Left lung (tissue), 10 donors: ENCODE data around the gene ADAMTS15. TPM values are rescaled to one million over a fixed set of nuclear protein-coding genes. Genes with fewer than 3 reads are reported as not detected.
A peak's percentile ranks its signal among the peaks of the same experiment; 100 is the strongest.

Experiments
- ATAC-seq: fragments of 200-7000 bp; cut with Tn5 transposase; one replicate; pipeline ENCODE4 v1.9.1; 2020; ENCODE audit warnings: moderate library complexity
- DNase-seq, 4 donors: peaks; one replicate each; pipeline ENCODE4 v3.0.0-alpha.2; 2013 to 2020
- H3K27ac ChIP-seq, 2 donors: fragments of 200-600 bp; sonication (generic) in 1 of 2; one replicate each; pipeline versions ENCODE4 v1.5.0 to v1.8.0; 2020 to 2021
- H3K27me3 ChIP-seq, 2 donors: fragments of 200-600 bp; sonication (generic) in 1 of 2; one replicate each; pipeline versions ENCODE4 v1.5.0 to v1.8.0; 2020 to 2021
- H3K36me3 ChIP-seq, 2 donors: fragments of 200-600 bp; sonication (generic) in 1 of 2; one replicate each; pipeline versions ENCODE4 v1.5.0 to v1.8.0; 2020 to 2021
- H3K4me1 ChIP-seq, 2 donors: fragments of 200-600 bp; one replicate each; pipeline ENCODE4 v1.8.0; 2021
- H3K4me3 ChIP-seq, 2 donors: fragments of 200-600 bp; sonication (generic) in 1 of 2; one replicate each; pipeline versions ENCODE4 v1.5.0 to v1.8.0; 2020 to 2021; ENCODE audit warnings: mild to moderate bottlenecking in 1 of 2
- H3K9me3 ChIP-seq, 2 donors: fragments of 200-600 bp; sonication (generic) in 1 of 2; one replicate each; pipeline versions ENCODE4 v1.5.0 to v1.8.0; 2020 to 2021
- intact Hi-C, 2 donors: fragments of 100-400 bp; cut with DNase I; formaldehyde crosslinking; loops; one replicate each; pipeline versions ENCODE4 v1.11.2 to v1.14.2; 2022
- polyA plus RNA-seq, 6 donors: library from polyadenylated mRNA; unstranded; fragments of 120-200 nt; gene quantifications; one replicate each; pipeline ENCODE4 v1.2.1, GENCODE V29; 2013; ENCODE audit not compliant: insufficient read length in 6 of 6
- total RNA-seq, 2 donors: library from RNA; stranded (reverse); fragmentation: NEBNext Ultra II Directional; extraction: Animal tissue kit (Norgen Biotek cat#: 25700); gene quantifications; one replicate each; pipeline ENCODE4 v1.2.1, GENCODE V29; 2021
- TF ChIP-seq, protein P1 (sequence below), 2 donors: fragments of 200-600 bp; sonication (generic) in 1 of 2; IDR thresholded peaks; one replicate each; pipeline versions ENCODE4 v1.5.0 to v1.8.0; 2021; ENCODE audit warnings: antibody characterized with exemption in 2 of 2
- donor health status: DM: no; HTN: yes; CAD: no.
- donor health status: DM: no; HTN: no; CAD: no.

ADAMTS15 gene
- total and polyA plus RNA-seq, 8 donors: 11.8 to 49.6 (median 40.0) TPM

DNA sequence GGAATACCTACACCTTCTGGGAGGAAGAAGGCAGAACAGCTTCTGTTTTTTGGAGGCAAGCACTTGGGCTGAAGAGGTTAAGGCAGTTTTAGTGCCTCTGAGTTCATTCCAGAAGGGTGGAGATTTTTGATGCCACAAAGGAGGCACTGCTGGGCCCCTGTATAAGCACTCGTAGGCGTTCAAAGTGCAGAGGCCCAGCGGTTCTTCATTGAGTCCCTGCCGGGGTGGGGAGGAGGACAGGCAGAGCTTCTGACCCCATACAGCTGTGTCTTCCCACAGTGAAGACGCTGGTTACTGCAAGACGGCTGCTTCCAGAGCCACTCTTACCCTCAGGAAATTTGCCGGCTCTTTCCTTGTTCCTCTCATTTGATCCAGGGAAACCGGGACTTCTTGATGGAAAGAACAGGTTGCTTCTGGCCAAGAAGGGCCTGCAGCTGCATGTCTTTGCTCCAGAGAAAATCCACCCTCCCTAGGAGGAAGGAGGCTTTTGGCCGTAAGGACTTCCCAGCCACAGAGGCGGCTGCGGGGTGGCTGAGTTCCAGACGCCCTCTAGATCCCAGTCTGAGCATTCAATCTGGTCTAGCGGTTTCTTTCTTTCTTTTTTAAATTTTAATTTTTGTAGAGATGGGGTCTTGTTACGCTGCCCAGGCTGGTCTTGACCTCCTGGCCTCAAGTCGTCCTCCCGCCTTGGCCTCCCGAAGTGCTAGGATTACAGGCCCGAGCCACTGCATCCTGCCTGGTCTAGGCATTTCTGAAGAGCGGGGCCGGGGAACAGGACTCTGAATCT is 9.4 kb downstream of the ADAMTS15 start:
- H3K27me3 ChIP-seq: no peaks in the 10 kb centered on the region
- H3K4me1 ChIP-seq: peaks cover 0 to 5% of the 10 kb centered on the region in 2 donors
- TF ChIP-seq, protein P1, sequence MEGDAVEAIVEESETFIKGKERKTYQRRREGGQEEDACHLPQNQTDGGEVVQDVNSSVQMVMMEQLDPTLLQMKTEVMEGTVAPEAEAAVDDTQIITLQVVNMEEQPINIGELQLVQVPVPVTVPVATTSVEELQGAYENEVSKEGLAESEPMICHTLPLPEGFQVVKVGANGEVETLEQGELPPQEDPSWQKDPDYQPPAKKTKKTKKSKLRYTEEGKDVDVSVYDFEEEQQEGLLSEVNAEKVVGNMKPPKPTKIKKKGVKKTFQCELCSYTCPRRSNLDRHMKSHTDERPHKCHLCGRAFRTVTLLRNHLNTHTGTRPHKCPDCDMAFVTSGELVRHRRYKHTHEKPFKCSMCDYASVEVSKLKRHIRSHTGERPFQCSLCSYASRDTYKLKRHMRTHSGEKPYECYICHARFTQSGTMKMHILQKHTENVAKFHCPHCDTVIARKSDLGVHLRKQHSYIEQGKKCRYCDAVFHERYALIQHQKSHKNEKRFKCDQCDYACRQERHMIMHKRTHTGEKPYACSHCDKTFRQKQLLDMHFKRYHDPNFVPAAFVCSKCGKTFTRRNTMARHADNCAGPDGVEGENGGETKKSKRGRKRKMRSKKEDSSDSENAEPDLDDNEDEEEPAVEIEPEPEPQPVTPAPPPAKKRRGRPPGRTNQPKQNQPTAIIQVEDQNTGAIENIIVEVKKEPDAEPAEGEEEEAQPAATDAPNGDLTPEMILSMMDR (IDR thresholded peaks at IDR 0.05): no peak
- intact Hi-C loops: loop anchor here in 1 of 2 donors (10.0 kb wide), 1 partner anchor 207 kb away; no protein-coding TSS in a partner anchor
- H3K36me3 ChIP-seq: peaks cover 0 to 6% of the 10 kb centered on the region in 2 donors
- H3K27ac ChIP-seq: no peak overlapping the region
- no peak overlapping the region for H3K4me3 ChIP-seq
- no peaks in the 10 kb centered on the region for H3K9me3 ChIP-seq
- ATAC-seq (peak; percentile 20), DNase-seq (peak in 1 of 4 donors; percentile 56)

DNA sequence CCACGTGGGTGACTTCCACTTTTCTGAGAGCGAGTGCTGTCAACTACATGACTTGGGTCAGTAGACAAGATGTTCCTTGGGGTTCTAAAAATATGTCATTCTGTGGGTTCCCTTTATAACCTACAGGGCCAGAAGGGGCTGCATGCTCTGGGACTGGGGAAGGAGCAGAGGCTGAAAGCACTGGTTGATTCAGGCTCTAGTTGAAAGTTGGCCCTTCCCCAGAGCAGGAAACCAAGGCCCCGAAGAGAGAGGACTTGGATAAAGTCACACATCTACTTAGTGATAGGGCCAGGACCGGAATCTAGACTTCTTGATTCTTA is 9.9 kb downstream of the ADAMTS15 start:
- TF ChIP-seq, protein P1 (IDR thresholded peaks at IDR 0.05): no peak
- no peak overlapping the region for H3K27ac ChIP-seq
- intact Hi-C loops: loop anchor here in 1 of 2 donors (10.0 kb wide), 1 partner anchor 206 kb away; no protein-coding TSS in a partner anchor
- DNase-seq (no peak), ATAC-seq (no peak)
- peaks cover 0 to 5% of the 10 kb centered on the region in 2 donors for H3K4me1 ChIP-seq
- no peaks in the 10 kb centered on the region for H3K9me3 ChIP-seq
- H3K4me3 ChIP-seq: no peak overlapping the region
- H3K27me3 ChIP-seq: no peaks in the 10 kb centered on the region
- H3K36me3 ChIP-seq: peaks cover 0 to 8% of the 10 kb centered on the region in 2 donors

GRCh38 chr11:130459521-130459920 is 11.1 kb downstream of the ADAMTS15 start:
- Histone ChIP-seq H3K9me3 (no peaks in the 10 kb centered on the region), H3K27me3 (no peaks in the 10 kb centered on the region), H3K4me1 (peaks cover 0 to 5% of the 10 kb centered on the region in 2 donors), H3K27ac (no peak overlapping the region), H3K36me3 (peaks cover 0 to 8% of the 10 kb centered on the region in 2 donors), H3K4me3 (no peak overlapping the region)
- TF ChIP-seq, protein P1 (IDR thresholded peaks at IDR 0.05): no peak
- no peak for DNase-seq
- ATAC-seq: no peak
- intact Hi-C loops: loop anchor here in 1 of 2 donors (10.0 kb wide), 1 partner anchor 205 kb away; no protein-coding TSS in a partner anchor

- no peak for ATAC-seq
- TF ChIP-seq, protein P1 (IDR thresholded peaks at IDR 0.05): no peak
- H3K9me3 ChIP-seq: no peaks in the 10 kb centered on the region
Measured at GRCh38 chr11:130462101-130462885, 13.8 kb downstream of the ADAMTS15 start.

GRCh38 chr11:130462931-130463330 is 14.5 kb downstream of the ADAMTS15 start:
- intact Hi-C loops: no loop called here
- Histone ChIP-seq H3K4me3 (no peak overlapping the region), H3K36me3 (peaks cover 0 to 8% of the 10 kb centered on the region in 2 donors), H3K27me3 (no peaks in the 10 kb centered on the region), H3K27ac (no peak overlapping the region), H3K9me3 (no peaks in the 10 kb centered on the region), H3K4me1 (no peaks in the 10 kb centered on the region)
- no peak for ATAC-seq
- TF ChIP-seq, protein P1 (IDR thresholded peaks at IDR 0.05): no peak
- DNase-seq: no peak

More at GRCh38 chr11:130462101-130462885, 13.8 kb downstream of the ADAMTS15 start:
- Histone ChIP-seq H3K36me3 (peaks cover 0 to 8% of the 10 kb centered on the region in 2 donors), H3K4me3 (no peak overlapping the region), H3K27me3 (no peaks in the 10 kb centered on the region), H3K4me1 (no peaks in the 10 kb centered on the region), H3K27ac (no peak overlapping the region)
- intact Hi-C loops: no loop called here
- DNase-seq: peak in 1 of 4 donors; percentile 67
